ENCODE measurements around the gene SNX21.

Gene SNX21

GRCh38 chr20:45880988-45881788, 47.6 kb downstream of the SNX21 start, which contains the start of gene ZSWIM1:
Gene ZSWIM1, plus strand, starts transcription at chr20:45881227. Its CDS starts 1,366 bp downstream, at chr20:45882593.
- POLR2A ChIA-PET (ENCODE audit: low non-redundant PET), result interaction anchor here (0.5 to 1.0 kb wide), 5 partner anchors 9 to 459 kb away, joined by 3 to 7 read pairs (median 3); partner anchors contain the start of genes CTSA and NEURL2
- no peak for TF ChIP-seq CTCF (conservative IDR thresholded peaks at IDR 0.05; ENCODE audit: low read depth)
- DNase-seq (ENCODE audit: low spot score), result peak; percentile 100

GRCh38 chr20:45882469-45883099, 49.0 kb downstream of the SNX21 start:
- no peak for TF ChIP-seq CTCF (conservative IDR thresholded peaks at IDR 0.05; ENCODE audit: low read depth)
- no peak for DNase-seq (ENCODE audit: low spot score)
- ChIA-PET CTCF (interaction anchor here (0.6 to 1.3 kb wide), 3 partner anchors 87 to 947 kb away, joined by 3 read pairs; no protein-coding TSS in a partner anchor), POLR2A (ENCODE audit: low non-redundant PET) (no interaction called here)
- peak overlapping the region; percentile 25 for H3K27ac ChIP-seq

More at GRCh38 chr20:45880988-45881788, 47.6 kb downstream of the SNX21 start, which contains the start of gene ZSWIM1:
- CTCF ChIA-PET, result interaction anchor here (0.6 to 1.3 kb wide), 4 partner anchors 9 to 876 kb away, joined by 3 read pairs; no protein-coding TSS in a partner anchor
- peak within 1 kb of the TSS; percentile 66 for H3K27ac ChIP-seq

GRCh38 chr20:45883100-45883469, 49.5 kb downstream of the SNX21 start:
- POLR2A ChIA-PET (ENCODE audit: low non-redundant PET), result no interaction called here
- DNase-seq (ENCODE audit: low spot score), result no peak
- H3K27ac ChIP-seq, result peak overlapping the region; percentile 25
- CTCF ChIA-PET, result interaction anchor here (0.6 to 0.7 kb wide), 2 partner anchors 721 to 948 kb away, joined by 3 read pairs; no protein-coding TSS in a partner anchor
- TF ChIP-seq CTCF (conservative IDR thresholded peaks at IDR 0.05; ENCODE audit: low read depth), result no peak

- ChIA-PET CTCF (interaction anchor here (0.7 to 1.1 kb wide), 2 partner anchors 23 to 30 kb away, joined by 3 read pairs; no protein-coding TSS in a partner anchor), POLR2A (ENCODE audit: low non-redundant PET) (no interaction called here)
- DNase-seq (ENCODE audit: low spot score), result no peak
- H3K27ac ChIP-seq, result peak overlapping the region; percentile 8; the same call in 1 of the 2 replicates
- TF ChIP-seq CTCF (conservative IDR thresholded peaks at IDR 0.05; ENCODE audit: low read depth), result no peak
Measured at GRCh38 chr20:45886590-45887345, 53.2 kb downstream of the SNX21 start.

GRCh38 chr20:45887346-45887715, 53.7 kb downstream of the SNX21 start, which contains the start of gene SPATA25:
Gene SPATA25, minus strand, starts transcription at chr20:45887622. Its CDS starts 32 bp downstream, at chr20:45887590.
- no peak for DNase-seq (ENCODE audit: low spot score)
- POLR2A ChIA-PET (ENCODE audit: low non-redundant PET), result no interaction called here
- no peak for TF ChIP-seq CTCF (conservative IDR thresholded peaks at IDR 0.05; ENCODE audit: low read depth)
- CTCF ChIA-PET, result interaction anchor here (0.7 to 1.1 kb wide), 2 partner anchors 23 to 30 kb away, joined by 3 read pairs; no protein-coding TSS in a partner anchor
- H3K27ac ChIP-seq, result peak within 1 kb of the TSS; percentile 18

Data from RWPE1 (cell line).